Stomach smooth muscle (tissue), 2 donors: ENCODE results near the gene MRPL4.
"Not testable (repeated sequence)": the region's sequence is repeated elsewhere in the genome, so short reads cannot be mapped to it uniquely, and the experiment has no call there.

Experiments
- H3K27ac ChIP-seq: one replicate; pipeline ENCODE4 v1.7.0; 2013; ENCODE audit warnings: mild to moderate bottlenecking, low read length, inconsistent platforms
- H3K27me3 ChIP-seq, 2 donors: one replicate each; pipeline ENCODE4 v1.7.0; 2013; ENCODE audit warnings: low read length in 2 of 2; ENCODE audit not compliant: insufficient read depth in 2 of 2, control insufficient read depth in 1 of 2
- H3K36me3 ChIP-seq, 2 donors: one replicate each; pipeline ENCODE4 v1.7.0; 2013; ENCODE audit warnings: low read length in 2 of 2; ENCODE audit not compliant: control insufficient read depth in 2 of 2, insufficient read depth in 2 of 2
- H3K4me1 ChIP-seq: one replicate; pipeline ENCODE4 v1.7.0; 2013; ENCODE audit warnings: low read length; ENCODE audit not compliant: control insufficient read depth, insufficient read depth
- H3K4me3 ChIP-seq, 2 donors: one replicate each; pipeline ENCODE4 v1.7.0; 2013; ENCODE audit warnings: low read length in 2 of 2
- H3K9ac ChIP-seq, 2 donors: one replicate each; pipeline ENCODE4 v1.7.0; 2013; ENCODE audit warnings: low read length in 2 of 2, mild to moderate bottlenecking in 1 of 2
- H3K9me3 ChIP-seq, 2 donors: one replicate each; pipeline ENCODE4 v1.7.0; 2013; ENCODE audit warnings: low read length in 2 of 2; ENCODE audit not compliant: control insufficient read depth in 2 of 2
- donor health status: healthy.
- donor health status: Pancreatic carcinoma.

The MRPL4 gene

DNA sequence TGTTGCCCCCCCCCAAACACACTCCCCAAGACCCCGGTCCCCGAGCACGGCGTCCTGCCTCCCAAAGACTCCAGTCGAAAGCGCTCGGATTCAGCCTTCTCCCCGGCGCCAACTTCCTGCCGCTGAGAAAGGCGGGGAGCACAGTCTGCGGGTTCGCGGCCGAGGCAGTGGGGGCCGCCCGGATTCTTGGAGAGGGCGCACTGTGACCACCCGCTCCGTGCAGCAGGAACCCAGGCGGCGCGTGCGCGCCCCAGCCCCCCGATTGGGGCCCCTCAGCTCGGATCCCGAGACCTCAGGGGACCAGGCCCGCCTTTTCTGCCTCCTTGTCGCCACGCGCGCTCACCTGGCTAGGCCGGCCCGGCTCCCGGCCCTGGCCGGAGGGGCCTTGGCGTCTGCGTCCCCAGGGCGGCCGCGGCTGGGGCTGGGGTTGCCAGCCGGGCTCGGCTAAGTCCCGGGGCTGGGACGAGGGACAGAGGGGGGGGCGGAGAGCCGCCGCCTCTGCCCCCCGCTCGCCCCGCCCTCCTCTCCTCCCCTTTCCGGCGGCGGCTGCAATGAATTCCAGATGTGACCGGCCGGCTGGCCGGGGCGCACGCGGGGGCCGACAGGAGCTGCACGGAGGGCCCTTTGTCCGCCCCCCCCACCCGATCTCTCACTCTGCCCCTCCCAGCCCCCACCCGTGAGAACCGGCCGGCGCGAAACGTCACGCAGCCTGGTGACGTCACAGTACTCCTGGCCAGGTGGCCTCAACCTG is 21.0 kb upstream of the MRPL4 start, which contains the start of gene S1PR2:
TSS of gene S1PR2 (minus strand) at position 471 of the 751 bp plus-strand sequence. CDS start 6,426 bp downstream, outside the sequence.
- H3K9me3 ChIP-seq: no peaks in the 10 kb centered on the region
- H3K27ac ChIP-seq: peak within 1 kb of the TSS; percentile 60
- no peaks in the 10 kb centered on the region for H3K27me3 ChIP-seq
- peak within 1 kb of the TSS; percentile 68 to 75 for H3K9ac ChIP-seq
- peaks cover 28% of the 10 kb centered on the region for H3K4me1 ChIP-seq
- H3K4me3 ChIP-seq: peak within 1 kb of the TSS; percentile 72 to 85
- no peaks in the 10 kb centered on the region for H3K36me3 ChIP-seq

DNA sequence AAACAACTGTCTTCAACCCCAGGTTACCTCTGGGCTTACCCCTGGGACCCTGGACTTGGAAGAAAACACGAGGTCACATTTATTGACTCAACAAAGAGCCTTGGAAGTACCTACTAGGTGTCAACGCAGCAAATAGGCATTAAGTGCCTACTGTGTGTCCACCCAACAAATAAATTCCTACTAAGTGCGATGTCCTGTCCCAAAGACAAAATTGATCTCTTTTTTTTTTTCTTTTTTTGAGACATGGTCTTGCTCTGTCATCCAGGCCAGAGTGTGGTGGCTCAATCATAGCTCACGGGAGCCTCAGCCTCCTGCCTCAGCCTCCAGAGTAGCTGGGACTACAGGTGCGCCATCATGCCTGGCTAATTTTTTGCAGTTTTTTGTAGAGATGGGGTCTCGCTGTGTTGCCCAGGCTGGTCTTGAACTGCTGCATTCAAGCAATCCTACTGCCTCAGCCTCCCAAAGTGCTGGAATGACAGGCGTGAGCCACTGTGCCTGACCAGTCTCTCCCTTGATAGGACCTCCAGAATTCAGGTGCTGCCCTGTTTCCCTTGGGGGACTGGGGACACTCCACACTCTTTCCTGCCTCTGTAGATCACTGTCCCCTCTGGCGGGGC is 20.3 kb upstream of the MRPL4 start:
- Histone ChIP-seq H3K27ac (no peak overlapping the region), H3K27me3 (no peaks in the 10 kb centered on the region), H3K4me1 (peaks cover 26% of the 10 kb centered on the region), H3K4me3 (peak overlapping the region; percentile 17 to 85), H3K9ac (peak overlapping the region in 1 of 2 donors; percentile 75), H3K36me3 (no peaks in the 10 kb centered on the region), H3K9me3 (no peaks in the 10 kb centered on the region)

DNA sequence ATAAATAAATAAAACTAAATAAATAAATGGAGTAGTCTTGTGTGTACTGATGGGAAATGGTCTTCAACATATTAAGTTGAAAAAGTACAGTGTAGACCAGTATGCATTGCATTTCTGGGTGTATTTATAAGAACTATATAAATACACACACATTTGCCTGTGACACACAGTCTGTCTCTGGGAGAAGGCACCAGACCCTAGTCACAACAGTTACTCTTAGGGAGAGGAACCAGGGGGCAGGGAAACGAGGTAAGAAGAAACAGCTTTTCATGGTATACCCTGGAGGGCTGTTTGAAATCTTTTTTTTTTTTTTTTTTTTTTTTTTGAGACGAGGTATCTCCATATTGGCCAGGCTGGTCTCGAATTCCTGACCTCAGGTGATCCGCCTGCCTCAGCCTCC is 18.1 kb upstream of the MRPL4 start:
- H3K4me1 ChIP-seq: peaks cover 23% of the 10 kb centered on the region
- H3K27ac ChIP-seq: no peak overlapping the region
- H3K9me3 ChIP-seq: no peaks in the 10 kb centered on the region
- no peaks in the 10 kb centered on the region for H3K27me3 ChIP-seq
- H3K9ac ChIP-seq: no peak overlapping the region
- H3K4me3 ChIP-seq: no peak overlapping the region
- H3K36me3 ChIP-seq: no peaks in the 10 kb centered on the region

DNA sequence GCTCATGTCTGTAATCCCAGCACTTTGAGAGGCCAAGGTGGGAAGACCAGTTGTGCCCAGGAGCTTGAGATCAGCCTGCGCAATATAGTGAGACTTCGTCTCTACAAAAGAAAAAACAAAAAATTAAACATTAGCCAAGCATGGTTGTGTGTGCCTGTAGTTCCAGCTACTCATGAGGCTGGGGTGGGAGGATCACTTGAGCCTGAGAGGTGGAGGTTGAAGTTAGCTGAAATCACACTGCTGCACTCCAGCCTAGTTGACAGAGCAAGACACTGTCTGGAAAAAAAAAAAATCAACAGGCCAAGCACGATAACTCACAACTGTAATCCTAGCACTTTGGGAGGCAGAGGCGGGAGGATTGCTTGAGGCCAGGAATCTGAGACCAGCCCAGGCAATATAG is 17.0 kb upstream of the MRPL4 start:
- Histone ChIP-seq H3K9ac (no peak overlapping the region), H3K4me3 (no peak overlapping the region), H3K9me3 (no peaks in the 10 kb centered on the region), H3K36me3 (no peaks in the 10 kb centered on the region), H3K27me3 (no peaks in the 10 kb centered on the region), H3K27ac (no peak overlapping the region), H3K4me1 (peaks cover 18% of the 10 kb centered on the region)

DNA sequence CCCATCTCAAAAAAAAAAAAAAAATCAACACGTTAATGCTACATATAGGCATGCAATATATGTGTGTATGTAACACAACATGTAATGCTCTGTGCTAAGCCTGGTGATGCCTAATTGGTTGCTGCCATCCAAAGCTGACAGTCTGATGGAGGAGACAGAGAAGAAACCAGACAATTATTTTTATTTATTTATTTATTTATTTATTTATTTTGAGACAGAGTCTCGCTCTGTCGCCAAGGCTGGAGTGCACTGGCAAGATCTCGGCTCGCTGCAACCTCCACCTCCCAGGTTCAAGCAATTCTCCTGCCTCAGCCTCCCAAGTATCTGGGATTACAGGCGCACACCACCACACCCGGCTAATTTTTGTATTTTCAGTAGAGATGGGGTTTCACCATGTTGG is 16.6 kb upstream of the MRPL4 start:
- not testable (repeated sequence) for H3K9ac ChIP-seq, H3K36me3 ChIP-seq, H3K27ac ChIP-seq, H3K9me3 ChIP-seq, H3K27me3 ChIP-seq, H3K4me3 ChIP-seq
- peaks cover 14% of the 10 kb centered on the region for H3K4me1 ChIP-seq

GRCh38 chr19:10237702-10238101 is 14.3 kb upstream of the MRPL4 start:
- no peak overlapping the region for H3K9ac ChIP-seq
- no peak overlapping the region for H3K27ac ChIP-seq
- peaks cover 6% of the 10 kb centered on the region for H3K4me1 ChIP-seq
- no peaks in the 10 kb centered on the region for H3K9me3 ChIP-seq
- no peaks in the 10 kb centered on the region for H3K36me3 ChIP-seq
- H3K4me3 ChIP-seq: no peak overlapping the region
- no peaks in the 10 kb centered on the region for H3K27me3 ChIP-seq

GRCh38 chr19:10238172-10238783 is 13.7 kb upstream of the MRPL4 start:
- H3K9me3 ChIP-seq: no peaks in the 10 kb centered on the region
- no peaks in the 10 kb centered on the region for H3K36me3 ChIP-seq
- no peaks in the 10 kb centered on the region for H3K27me3 ChIP-seq
- peaks cover 6% of the 10 kb centered on the region for H3K4me1 ChIP-seq
- no peak overlapping the region for H3K4me3 ChIP-seq
- H3K27ac ChIP-seq: no peak overlapping the region
- H3K9ac ChIP-seq: no peak overlapping the region

DNA sequence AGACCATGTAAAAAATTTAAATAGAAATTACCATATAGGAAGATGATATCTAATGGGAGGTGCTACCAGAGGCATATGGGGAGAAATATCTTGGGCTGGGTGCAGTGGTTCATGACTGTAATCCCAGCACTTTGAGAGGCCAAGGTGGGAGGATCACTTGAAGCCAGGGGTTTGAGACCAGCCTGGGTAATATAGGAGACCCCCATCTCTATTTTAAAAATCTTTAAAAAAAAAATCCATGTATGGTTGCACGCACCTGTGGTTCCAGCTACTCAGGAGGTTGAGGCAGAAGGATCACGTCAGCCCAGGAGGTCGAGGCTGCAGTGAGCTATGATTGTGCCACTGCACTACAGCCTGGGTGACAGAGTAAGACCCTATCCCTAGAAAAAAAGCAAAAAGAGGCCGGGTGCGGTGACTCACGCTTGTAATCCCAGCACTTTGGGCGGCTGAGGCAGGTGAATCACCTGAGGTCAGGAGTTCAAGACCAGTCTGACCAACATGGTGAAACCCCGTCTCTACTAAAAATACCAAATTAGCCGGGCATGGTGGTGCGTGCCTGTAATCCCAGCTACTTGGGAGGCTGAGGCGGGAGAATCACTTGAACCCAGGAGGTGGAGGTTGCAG is 10.1 kb upstream of the MRPL4 start:
- not testable (repeated sequence) for H3K27ac ChIP-seq, H3K36me3 ChIP-seq, H3K4me1 ChIP-seq, H3K4me3 ChIP-seq, H3K9ac ChIP-seq, H3K27me3 ChIP-seq, H3K9me3 ChIP-seq

DNA sequence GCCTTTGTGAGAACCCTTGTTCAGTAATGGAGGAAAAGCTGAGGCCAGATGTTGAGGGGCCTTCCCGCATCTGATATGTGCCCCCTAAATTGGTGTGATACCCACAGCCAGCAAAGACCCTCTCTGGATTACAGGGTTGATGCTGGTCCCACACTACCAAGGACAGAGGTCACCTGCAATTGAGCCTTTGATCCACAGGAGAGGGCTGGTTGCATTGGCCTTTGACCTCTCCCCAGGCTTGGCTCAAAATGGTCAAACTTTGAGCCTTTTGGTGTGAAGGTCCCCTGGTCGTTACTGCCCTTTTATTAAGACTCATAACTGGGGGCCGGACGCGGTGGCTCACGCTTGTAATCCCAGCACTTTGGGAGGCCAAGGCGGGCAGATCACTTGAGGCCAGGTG is 8.4 kb upstream of the MRPL4 start:
- no peaks in the 10 kb centered on the region for H3K36me3 ChIP-seq
- no peak overlapping the region for H3K27ac ChIP-seq
- no peak overlapping the region for H3K4me3 ChIP-seq
- no peaks in the 10 kb centered on the region for H3K9me3 ChIP-seq
- H3K9ac ChIP-seq: no peak overlapping the region
- H3K27me3 ChIP-seq: no peaks in the 10 kb centered on the region
- H3K4me1 ChIP-seq: no peaks in the 10 kb centered on the region

- no peak overlapping the region for H3K4me3 ChIP-seq
- peaks cover 2% of the 10 kb centered on the region for H3K4me1 ChIP-seq
- no peak overlapping the region for H3K27ac ChIP-seq
- H3K9me3 ChIP-seq: no peaks in the 10 kb centered on the region
- no peaks in the 10 kb centered on the region for H3K27me3 ChIP-seq
- no peak overlapping the region for H3K9ac ChIP-seq
- H3K36me3 ChIP-seq: no peaks in the 10 kb centered on the region
Measured at GRCh38 chr19:10245189-10245939, 6.7 kb upstream of the MRPL4 start.
